GM23338 (cell line): ENCODE data around the gene HYAL4. TPM values are rescaled to one million over a fixed set of nuclear protein-coding genes. Genes with fewer than 3 reads are reported as not detected.

Experiments used
- ATAC-seq: fragments of 200-7000 bp; cut with Tn5 transposase; 3 replicates; pipeline ENCODE4 v1.9.1; 2020
- DNase-seq: peaks from one replicate; pipeline ENCODE4 v3.0.0-alpha.2; 2015; ENCODE audit warnings: low spot score
- H2AFZ ChIP-seq: fragments of 200-600 bp; sonication (generic); 2 replicates; pipeline ENCODE4 v1.8.0; 2016; ENCODE audit warnings: antibody characterized with exemption, mild to moderate bottlenecking, moderate library complexity
- H3F3A ChIP-seq: fragments of 200-600 bp; sonication (generic); replicated peaks from 2 replicates; pipeline ENCODE4 v1.8.0; 2017; ENCODE audit warnings: antibody characterized with exemption, mixed run types, low read depth
- H3K27ac ChIP-seq: fragments of 200-600 bp; sonication (generic); 2 replicates; pipeline ENCODE4 v1.6.1; 2016; ENCODE audit warnings: low read depth
- H3K27me3 ChIP-seq: fragments of 200-600 bp; sonication (generic); 2 replicates; pipeline ENCODE4 v1.8.0; 2016; ENCODE audit warnings: mild to moderate bottlenecking, mixed run types, moderate library complexity; ENCODE audit not compliant: insufficient read depth
- H3K36me3 ChIP-seq: fragments of 200-600 bp; sonication (generic); 2 replicates; pipeline ENCODE4 v1.8.0; 2016; ENCODE audit warnings: mild to moderate bottlenecking; ENCODE audit not compliant: insufficient read depth
- H3K4me1 ChIP-seq: fragments of 200-600 bp; sonication (generic); 2 replicates; pipeline ENCODE4 v1.8.0; 2016; ENCODE audit warnings: mild to moderate bottlenecking, moderate library complexity; ENCODE audit not compliant: insufficient read depth
- H3K4me2 ChIP-seq: fragments of 200-600 bp; sonication (generic); 2 replicates; pipeline ENCODE4 v1.7.1; 2017; ENCODE audit warnings: mixed run types
- H3K4me3 ChIP-seq: fragments of 200-600 bp; sonication (generic); 2 replicates; pipeline ENCODE4 v1.6.1; 2016; ENCODE audit warnings: mixed run types
- H3K79me2 ChIP-seq: fragments of 200-600 bp; sonication (generic); replicated peaks from 2 replicates; pipeline ENCODE4 v1.8.0; 2017; ENCODE audit warnings: mild to moderate bottlenecking; ENCODE audit not compliant: insufficient read depth
- H3K9me2 ChIP-seq: fragments of 200-600 bp; sonication (generic); 2 replicates; pipeline ENCODE4 v1.8.0; 2017; ENCODE audit not compliant: insufficient read depth
- H4K20me1 ChIP-seq: fragments of 200-600 bp; sonication (generic); replicated peaks from 2 replicates; pipeline ENCODE4 v1.8.0; 2017; ENCODE audit warnings: mild to moderate bottlenecking; ENCODE audit not compliant: insufficient read depth
- H3K27ac Mint-ChIP-seq: 2 replicates; pipeline ENCODE4 v1.8.0; 2020; ENCODE audit warnings: inconsistent platforms, mild to moderate bottlenecking, moderate library complexity, mixed read lengths
- H3K27me3 Mint-ChIP-seq: 3 replicates; pipeline ENCODE4 v1.8.0; 2022; ENCODE audit warnings: low read depth, mild to moderate bottlenecking, moderate library complexity, mixed read lengths, inconsistent platforms; ENCODE audit not compliant: insufficient read depth, poor library complexity
- H3K36me3 Mint-ChIP-seq: 3 replicates; pipeline ENCODE4 v1.8.0; 2021; ENCODE audit warnings: low read depth, mild to moderate bottlenecking, inconsistent platforms, moderate library complexity, mixed read lengths
- H3K4me1 Mint-ChIP-seq: 3 replicates; pipeline ENCODE4 v1.8.0; 2020; ENCODE audit warnings: mild to moderate bottlenecking, inconsistent platforms, mixed read lengths
- H3K4me3 Mint-ChIP-seq: 3 replicates; pipeline ENCODE4 v1.8.0; 2021; ENCODE audit warnings: moderate library complexity, mild to moderate bottlenecking, inconsistent platforms, mixed read lengths
- H3K9me3 Mint-ChIP-seq: 3 replicates; pipeline ENCODE4 v1.8.0; 2020; ENCODE audit warnings: moderate library complexity, mild to moderate bottlenecking, inconsistent platforms, mixed read lengths
- CREB1 ChIP-seq: fragments of 250-450 bp; sonication (Bioruptor Pico); IDR thresholded peaks from 2 replicates; pipeline ENCODE4 v1.5.0; 2020; ENCODE audit warnings: low read depth, mild to moderate bottlenecking, moderate library complexity
- ETS1 ChIP-seq: IDR thresholded peaks from 2 replicates; pipeline ENCODE4 v1.6.1; 2016; ENCODE audit warnings: antibody characterized with exemption
- EZH2 ChIP-seq: fragments of 200-600 bp; sonication (generic); IDR thresholded peaks from one replicate; pipeline ENCODE4 v1.8.0; 2017; ENCODE audit warnings: antibody characterized with exemption, mild to moderate bottlenecking, low read depth; ENCODE audit not compliant: unreplicated experiment
- EZH2phosphoT487 ChIP-seq: fragments of 200-600 bp; sonication (generic); IDR thresholded peaks from one replicate; pipeline ENCODE4 v1.8.1; 2018; ENCODE audit warnings: antibody characterized with exemption; ENCODE audit not compliant: unreplicated experiment
- NANOG ChIP-seq: IDR thresholded peaks from 2 replicates; pipeline ENCODE4 v1.6.1; 2016; ENCODE audit warnings: antibody characterized with exemption, borderline replicate concordance
- STAT1 ChIP-seq: IDR thresholded peaks from one replicate; pipeline ENCODE4 v1.6.1; 2016; ENCODE audit warnings: antibody characterized with exemption; ENCODE audit not compliant: unreplicated experiment
- ZNF114 ChIP-seq: fragments of 250-450 bp; sonication (Bioruptor Pico); IDR thresholded peaks from 2 replicates; pipeline ENCODE4 v1.5.0; 2020; ENCODE audit warnings: mild to moderate bottlenecking, moderate library complexity
- ZNF331 ChIP-seq: fragments of 250-450 bp; sonication (Bioruptor Pico); IDR thresholded peaks from 2 replicates; pipeline ENCODE4 v1.5.0; 2020; ENCODE audit warnings: low read depth, mild to moderate bottlenecking, moderate library complexity
- polyA plus RNA-seq: library from polyadenylated mRNA; unstranded; fragments of >200 nt; fragmentation: Nextera tagmentation; extraction: Ambion mirVana; gene quantifications from 2 replicates; pipeline ENCODE4 v1.2.1, GENCODE V29; 2016
- total RNA-seq: library from RNA; depleted of rRNA; stranded (reverse); fragments of >200 nt; shearing (Covaris generic); gene quantifications from 2 replicates; pipeline ENCODE4 v1.2.3, GENCODE V29; 2014
- TF ChIP-seq, protein P1 (sequence below): fragments of 250-450 bp; sonication (Bioruptor Pico); IDR thresholded peaks from 2 replicates; pipeline ENCODE4 v1.5.0; 2020; ENCODE audit warnings: mild to moderate bottlenecking, moderate library complexity
- TF ChIP-seq, protein P2 (sequence below), 2 experiments: fragments of 200-600 bp in 1 of 2; sonication (generic) in 1 of 2; conservative IDR thresholded peaks; 2 replicates each; pipeline versions ENCODE4 v1.5.1 to v1.6.1; 2016 to 2017; ENCODE audit warnings: antibody characterized with exemption in 2 of 2, low read depth in 2 of 2, mild to moderate bottlenecking in 2 of 2, moderate library complexity in 1 of 2
- TF ChIP-seq, protein P3 (sequence below): IDR thresholded peaks from one replicate; pipeline ENCODE4 v1.6.1; 2018; ENCODE audit warnings: antibody characterized with exemption; ENCODE audit not compliant: unreplicated experiment

The HYAL4 gene
- total and polyA plus RNA-seq, 2 experiments from 2014 or later = not detected

GRCh38 chr7:123860848-123861247, 15.9 kb downstream of the HYAL4 start (continued):
- TF ChIP-seq, protein P1, sequence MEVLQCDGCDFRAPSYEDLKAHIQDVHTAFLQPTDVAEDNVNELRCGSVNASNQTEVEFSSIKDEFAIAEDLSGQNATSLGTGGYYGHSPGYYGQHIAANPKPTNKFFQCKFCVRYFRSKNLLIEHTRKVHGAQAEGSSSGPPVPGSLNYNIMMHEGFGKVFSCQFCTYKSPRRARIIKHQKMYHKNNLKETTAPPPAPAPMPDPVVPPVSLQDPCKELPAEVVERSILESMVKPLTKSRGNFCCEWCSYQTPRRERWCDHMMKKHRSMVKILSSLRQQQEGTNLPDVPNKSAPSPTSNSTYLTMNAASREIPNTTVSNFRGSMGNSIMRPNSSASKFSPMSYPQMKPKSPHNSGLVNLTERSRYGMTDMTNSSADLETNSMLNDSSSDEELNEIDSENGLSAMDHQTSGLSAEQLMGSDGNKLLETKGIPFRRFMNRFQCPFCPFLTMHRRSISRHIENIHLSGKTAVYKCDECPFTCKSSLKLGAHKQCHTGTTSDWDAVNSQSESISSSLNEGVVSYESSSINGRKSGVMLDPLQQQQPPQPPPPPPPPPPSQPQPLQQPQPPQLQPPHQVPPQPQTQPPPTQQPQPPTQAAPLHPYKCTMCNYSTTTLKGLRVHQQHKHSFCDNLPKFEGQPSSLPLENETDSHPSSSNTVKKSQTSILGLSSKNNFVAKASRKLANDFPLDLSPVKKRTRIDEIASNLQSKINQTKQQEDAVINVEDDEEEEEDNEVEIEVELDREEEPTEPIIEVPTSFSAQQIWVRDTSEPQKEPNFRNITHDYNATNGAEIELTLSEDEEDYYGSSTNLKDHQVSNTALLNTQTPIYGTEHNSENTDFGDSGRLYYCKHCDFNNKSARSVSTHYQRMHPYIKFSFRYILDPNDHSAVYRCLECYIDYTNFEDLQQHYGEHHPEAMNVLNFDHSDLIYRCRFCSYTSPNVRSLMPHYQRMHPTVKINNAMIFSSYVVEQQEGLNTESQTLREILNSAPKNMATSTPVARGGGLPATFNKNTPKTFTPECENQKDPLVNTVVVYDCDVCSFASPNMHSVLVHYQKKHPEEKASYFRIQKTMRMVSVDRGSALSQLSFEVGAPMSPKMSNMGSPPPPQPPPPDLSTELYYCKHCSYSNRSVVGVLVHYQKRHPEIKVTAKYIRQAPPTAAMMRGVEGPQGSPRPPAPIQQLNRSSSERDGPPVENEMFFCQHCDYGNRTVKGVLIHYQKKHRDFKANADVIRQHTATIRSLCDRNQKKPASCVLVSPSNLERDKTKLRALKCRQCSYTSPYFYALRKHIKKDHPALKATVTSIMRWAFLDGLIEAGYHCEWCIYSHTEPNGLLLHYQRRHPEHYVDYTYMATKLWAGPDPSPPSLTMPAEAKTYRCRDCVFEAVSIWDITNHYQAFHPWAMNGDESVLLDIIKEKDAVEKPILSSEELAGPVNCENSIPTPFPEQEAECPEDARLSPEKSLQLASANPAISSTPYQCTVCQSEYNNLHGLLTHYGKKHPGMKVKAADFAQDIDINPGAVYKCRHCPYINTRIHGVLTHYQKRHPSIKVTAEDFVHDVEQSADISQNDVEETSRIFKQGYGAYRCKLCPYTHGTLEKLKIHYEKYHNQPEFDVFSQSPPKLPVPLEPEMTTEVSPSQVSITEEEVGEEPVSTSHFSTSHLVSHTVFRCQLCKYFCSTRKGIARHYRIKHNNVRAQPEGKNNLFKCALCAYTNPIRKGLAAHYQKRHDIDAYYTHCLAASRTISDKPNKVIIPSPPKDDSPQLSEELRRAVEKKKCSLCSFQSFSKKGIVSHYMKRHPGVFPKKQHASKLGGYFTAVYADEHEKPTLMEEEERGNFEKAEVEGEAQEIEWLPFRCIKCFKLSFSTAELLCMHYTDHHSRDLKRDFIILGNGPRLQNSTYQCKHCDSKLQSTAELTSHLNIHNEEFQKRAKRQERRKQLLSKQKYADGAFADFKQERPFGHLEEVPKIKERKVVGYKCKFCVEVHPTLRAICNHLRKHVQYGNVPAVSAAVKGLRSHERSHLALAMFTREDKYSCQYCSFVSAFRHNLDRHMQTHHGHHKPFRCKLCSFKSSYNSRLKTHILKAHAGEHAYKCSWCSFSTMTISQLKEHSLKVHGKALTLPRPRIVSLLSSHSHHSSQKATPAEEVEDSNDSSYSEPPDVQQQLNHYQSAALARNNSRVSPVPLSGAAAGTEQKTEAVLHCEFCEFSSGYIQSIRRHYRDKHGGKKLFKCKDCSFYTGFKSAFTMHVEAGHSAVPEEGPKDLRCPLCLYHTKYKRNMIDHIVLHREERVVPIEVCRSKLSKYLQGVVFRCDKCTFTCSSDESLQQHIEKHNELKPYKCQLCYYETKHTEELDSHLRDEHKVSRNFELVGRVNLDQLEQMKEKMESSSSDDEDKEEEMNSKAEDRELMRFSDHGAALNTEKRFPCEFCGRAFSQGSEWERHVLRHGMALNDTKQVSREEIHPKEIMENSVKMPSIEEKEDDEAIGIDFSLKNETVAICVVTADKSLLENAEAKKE = no peak
- TF ChIP-seq, protein P2, sequence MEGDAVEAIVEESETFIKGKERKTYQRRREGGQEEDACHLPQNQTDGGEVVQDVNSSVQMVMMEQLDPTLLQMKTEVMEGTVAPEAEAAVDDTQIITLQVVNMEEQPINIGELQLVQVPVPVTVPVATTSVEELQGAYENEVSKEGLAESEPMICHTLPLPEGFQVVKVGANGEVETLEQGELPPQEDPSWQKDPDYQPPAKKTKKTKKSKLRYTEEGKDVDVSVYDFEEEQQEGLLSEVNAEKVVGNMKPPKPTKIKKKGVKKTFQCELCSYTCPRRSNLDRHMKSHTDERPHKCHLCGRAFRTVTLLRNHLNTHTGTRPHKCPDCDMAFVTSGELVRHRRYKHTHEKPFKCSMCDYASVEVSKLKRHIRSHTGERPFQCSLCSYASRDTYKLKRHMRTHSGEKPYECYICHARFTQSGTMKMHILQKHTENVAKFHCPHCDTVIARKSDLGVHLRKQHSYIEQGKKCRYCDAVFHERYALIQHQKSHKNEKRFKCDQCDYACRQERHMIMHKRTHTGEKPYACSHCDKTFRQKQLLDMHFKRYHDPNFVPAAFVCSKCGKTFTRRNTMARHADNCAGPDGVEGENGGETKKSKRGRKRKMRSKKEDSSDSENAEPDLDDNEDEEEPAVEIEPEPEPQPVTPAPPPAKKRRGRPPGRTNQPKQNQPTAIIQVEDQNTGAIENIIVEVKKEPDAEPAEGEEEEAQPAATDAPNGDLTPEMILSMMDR (conservative IDR thresholded peaks at IDR 0.05; ENCODE audit: low read depth in 2 of 2) = no peak
- no peak for TF ChIP-seq EZH2
- TF ChIP-seq CREB1 (CRISPR knock-in tag) = no peak
- TF ChIP-seq ZNF114 (CRISPR knock-in tag) = no peak
- TF ChIP-seq STAT1 = no peak

DNA sequence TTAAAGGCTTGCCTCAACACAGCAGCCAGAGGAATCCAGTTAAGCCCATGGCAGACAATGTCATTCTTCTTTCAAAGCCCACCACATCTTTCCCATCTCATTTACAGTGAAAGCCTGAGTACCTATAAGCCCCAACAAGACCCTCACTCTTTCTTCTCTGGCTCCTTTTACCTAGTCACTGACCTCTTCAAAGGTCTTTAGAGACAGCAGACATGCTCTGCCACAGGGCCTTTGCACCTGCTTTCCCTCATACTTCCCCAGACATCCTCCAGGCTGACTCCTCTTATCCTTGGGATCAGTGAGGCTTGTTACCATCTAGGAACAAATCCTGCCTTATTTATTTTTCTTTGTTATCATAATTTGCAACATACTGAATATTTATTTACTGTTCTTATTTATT, 17.8 kb downstream of the HYAL4 start:
- Mint-ChIP-seq H3K4me3 (no peak overlapping the region), H3K9me3 (peaks cover 4% of the 10 kb centered on the region; the same call in 2 of the 3 replicates), H3K36me3 (peaks cover 3% of the 10 kb centered on the region; the same call in 1 of the 3 replicates), H3K27me3 (peaks cover 4% of the 10 kb centered on the region), H3K27ac (no peak overlapping the region), H3K4me1 (peaks cover 13% of the 10 kb centered on the region)
- H3K27me3 ChIP-seq = no peaks in the 10 kb centered on the region
- no peaks in the 10 kb centered on the region for H3K36me3 ChIP-seq
- no peak overlapping the region for H3K27ac ChIP-seq
- H3K79me2 ChIP-seq = no peaks in the 10 kb centered on the region
- no peak for DNase-seq
- no peak for ATAC-seq
- H4K20me1 ChIP-seq = no peaks in the 10 kb centered on the region
- H3K4me3 ChIP-seq = no peak overlapping the region
- H3K9me2 ChIP-seq = no peaks in the 10 kb centered on the region; the same call in 1 of the 2 replicates
- H3F3A ChIP-seq = no peaks in the 10 kb centered on the region
- no peak overlapping the region for H2AFZ ChIP-seq
- H3K4me1 ChIP-seq = peaks cover 15% of the 10 kb centered on the region
- no peak overlapping the region for H3K4me2 ChIP-seq
- TF ChIP-seq NANOG (no peak), ZNF114 (CRISPR knock-in tag) (no peak), STAT1 (no peak), ETS1 (no peak), ZNF331 (CRISPR knock-in tag) (no peak), EZH2phosphoT487 (no peak)
- TF ChIP-seq, protein P3, sequence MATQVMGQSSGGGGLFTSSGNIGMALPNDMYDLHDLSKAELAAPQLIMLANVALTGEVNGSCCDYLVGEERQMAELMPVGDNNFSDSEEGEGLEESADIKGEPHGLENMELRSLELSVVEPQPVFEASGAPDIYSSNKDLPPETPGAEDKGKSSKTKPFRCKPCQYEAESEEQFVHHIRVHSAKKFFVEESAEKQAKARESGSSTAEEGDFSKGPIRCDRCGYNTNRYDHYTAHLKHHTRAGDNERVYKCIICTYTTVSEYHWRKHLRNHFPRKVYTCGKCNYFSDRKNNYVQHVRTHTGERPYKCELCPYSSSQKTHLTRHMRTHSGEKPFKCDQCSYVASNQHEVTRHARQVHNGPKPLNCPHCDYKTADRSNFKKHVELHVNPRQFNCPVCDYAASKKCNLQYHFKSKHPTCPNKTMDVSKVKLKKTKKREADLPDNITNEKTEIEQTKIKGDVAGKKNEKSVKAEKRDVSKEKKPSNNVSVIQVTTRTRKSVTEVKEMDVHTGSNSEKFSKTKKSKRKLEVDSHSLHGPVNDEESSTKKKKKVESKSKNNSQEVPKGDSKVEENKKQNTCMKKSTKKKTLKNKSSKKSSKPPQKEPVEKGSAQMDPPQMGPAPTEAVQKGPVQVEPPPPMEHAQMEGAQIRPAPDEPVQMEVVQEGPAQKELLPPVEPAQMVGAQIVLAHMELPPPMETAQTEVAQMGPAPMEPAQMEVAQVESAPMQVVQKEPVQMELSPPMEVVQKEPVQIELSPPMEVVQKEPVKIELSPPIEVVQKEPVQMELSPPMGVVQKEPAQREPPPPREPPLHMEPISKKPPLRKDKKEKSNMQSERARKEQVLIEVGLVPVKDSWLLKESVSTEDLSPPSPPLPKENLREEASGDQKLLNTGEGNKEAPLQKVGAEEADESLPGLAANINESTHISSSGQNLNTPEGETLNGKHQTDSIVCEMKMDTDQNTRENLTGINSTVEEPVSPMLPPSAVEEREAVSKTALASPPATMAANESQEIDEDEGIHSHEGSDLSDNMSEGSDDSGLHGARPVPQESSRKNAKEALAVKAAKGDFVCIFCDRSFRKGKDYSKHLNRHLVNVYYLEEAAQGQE = no peak
